Chondrocyte (in vitro differentiated cells): Measurements from ENCODE around the gene UMODL1. TPM values are rescaled to one million over a fixed set of nuclear protein-coding genes. Genes with fewer than 3 reads are reported as not detected.

Source experiments
- DNase-seq: peaks from one replicate; pipeline ENCODE4 v3.0.0; 2021; ENCODE audit warnings: mixed read lengths, low spot score
- H3K27ac Mint-ChIP-seq: one replicate; pipeline ENCODE4 v1.8.0; 2021; ENCODE audit warnings: mild to moderate bottlenecking, moderate library complexity, mixed read lengths; ENCODE audit not compliant: unreplicated experiment
- H3K27me3 Mint-ChIP-seq: 2 replicates; pipeline ENCODE4 v1.8.0; 2021; ENCODE audit warnings: low read depth, mixed read lengths
- H3K36me3 Mint-ChIP-seq: 2 replicates; pipeline ENCODE4 v1.8.0; 2021; ENCODE audit warnings: low read depth, mixed read lengths
- H3K4me1 Mint-ChIP-seq: 2 replicates; pipeline ENCODE4 v1.8.0; 2021; ENCODE audit warnings: low read depth, mild to moderate bottlenecking, mixed read lengths
- H3K4me3 Mint-ChIP-seq: one replicate; pipeline ENCODE4 v1.8.0; 2021; ENCODE audit warnings: mild to moderate bottlenecking, moderate library complexity, mixed read lengths; ENCODE audit not compliant: unreplicated experiment
- H3K9me3 Mint-ChIP-seq: 2 replicates; pipeline ENCODE4 v1.8.0; 2021; ENCODE audit warnings: low read depth, mixed read lengths
- total RNA-seq: library from RNA; stranded (reverse); gene quantifications from 3 replicates; pipeline ENCODE4 v1.2.1, GENCODE V29; 2021
- TF ChIP-seq, protein P1 (sequence below): fragments of 200-600 bp; sonication (generic); IDR thresholded peaks from 2 replicates; pipeline ENCODE4 v1.5.0; 2021; ENCODE audit warnings: antibody characterized with exemption, mild to moderate bottlenecking, moderate library complexity

Gene UMODL1
- total RNA-seq, 1 donor from 2014 or later: not detected

DNA sequence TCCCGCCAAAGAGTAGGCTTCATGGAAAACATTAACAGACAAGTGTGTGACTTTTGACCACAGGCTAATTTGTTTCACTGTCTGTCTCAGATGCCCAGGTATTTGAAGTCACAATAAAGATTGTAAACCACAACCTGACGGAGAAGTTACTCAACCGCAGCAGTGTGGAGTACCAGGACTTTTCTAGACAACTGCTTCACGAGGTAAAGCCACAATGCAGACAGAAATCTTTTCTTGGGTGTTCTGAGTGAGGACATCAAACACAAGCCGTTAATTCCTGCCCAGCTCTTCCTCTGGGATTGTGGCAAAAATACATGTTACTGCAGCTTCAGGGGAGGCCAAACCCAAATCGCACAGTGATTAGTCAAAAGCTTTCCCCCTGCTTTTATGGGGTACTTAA lies 31.0 kb downstream of the UMODL1 start:
- Mint-ChIP-seq H3K4me3 (no peak overlapping the region), H3K36me3 (no peaks in the 10 kb centered on the region), H3K27ac (no peak overlapping the region), H3K9me3 (no peaks in the 10 kb centered on the region), H3K4me1 (peaks cover 32% of the 10 kb centered on the region), H3K27me3 (no peaks in the 10 kb centered on the region)
- TF ChIP-seq, protein P1, sequence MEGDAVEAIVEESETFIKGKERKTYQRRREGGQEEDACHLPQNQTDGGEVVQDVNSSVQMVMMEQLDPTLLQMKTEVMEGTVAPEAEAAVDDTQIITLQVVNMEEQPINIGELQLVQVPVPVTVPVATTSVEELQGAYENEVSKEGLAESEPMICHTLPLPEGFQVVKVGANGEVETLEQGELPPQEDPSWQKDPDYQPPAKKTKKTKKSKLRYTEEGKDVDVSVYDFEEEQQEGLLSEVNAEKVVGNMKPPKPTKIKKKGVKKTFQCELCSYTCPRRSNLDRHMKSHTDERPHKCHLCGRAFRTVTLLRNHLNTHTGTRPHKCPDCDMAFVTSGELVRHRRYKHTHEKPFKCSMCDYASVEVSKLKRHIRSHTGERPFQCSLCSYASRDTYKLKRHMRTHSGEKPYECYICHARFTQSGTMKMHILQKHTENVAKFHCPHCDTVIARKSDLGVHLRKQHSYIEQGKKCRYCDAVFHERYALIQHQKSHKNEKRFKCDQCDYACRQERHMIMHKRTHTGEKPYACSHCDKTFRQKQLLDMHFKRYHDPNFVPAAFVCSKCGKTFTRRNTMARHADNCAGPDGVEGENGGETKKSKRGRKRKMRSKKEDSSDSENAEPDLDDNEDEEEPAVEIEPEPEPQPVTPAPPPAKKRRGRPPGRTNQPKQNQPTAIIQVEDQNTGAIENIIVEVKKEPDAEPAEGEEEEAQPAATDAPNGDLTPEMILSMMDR: no peak
- no peak for DNase-seq

DNA sequence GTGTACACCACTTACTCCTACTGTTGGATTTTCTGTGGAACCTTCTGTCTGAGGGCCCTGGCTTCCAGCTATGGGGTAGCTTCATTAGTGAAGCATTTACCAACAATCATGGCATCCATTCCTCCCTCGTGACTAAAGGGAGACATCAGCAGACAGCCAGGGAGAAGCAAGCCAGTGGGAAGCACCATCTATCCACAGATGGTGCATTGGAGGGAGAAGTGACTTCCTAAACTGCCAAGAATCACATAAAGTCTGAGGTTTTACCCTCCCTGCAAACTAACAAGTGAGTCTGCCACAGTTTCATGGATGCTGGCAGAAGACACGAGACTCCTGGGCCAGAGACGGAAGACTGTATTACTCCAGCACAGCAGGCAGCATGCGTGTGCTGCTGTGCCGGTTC lies 31.4 kb downstream of the UMODL1 start:
- Mint-ChIP-seq H3K4me3 (no peak overlapping the region), H3K27me3 (no peaks in the 10 kb centered on the region), H3K27ac (no peak overlapping the region), H3K9me3 (no peaks in the 10 kb centered on the region), H3K4me1 (peaks cover 27% of the 10 kb centered on the region), H3K36me3 (no peaks in the 10 kb centered on the region)
- DNase-seq: no peak
- TF ChIP-seq, protein P1: no peak

DNA sequence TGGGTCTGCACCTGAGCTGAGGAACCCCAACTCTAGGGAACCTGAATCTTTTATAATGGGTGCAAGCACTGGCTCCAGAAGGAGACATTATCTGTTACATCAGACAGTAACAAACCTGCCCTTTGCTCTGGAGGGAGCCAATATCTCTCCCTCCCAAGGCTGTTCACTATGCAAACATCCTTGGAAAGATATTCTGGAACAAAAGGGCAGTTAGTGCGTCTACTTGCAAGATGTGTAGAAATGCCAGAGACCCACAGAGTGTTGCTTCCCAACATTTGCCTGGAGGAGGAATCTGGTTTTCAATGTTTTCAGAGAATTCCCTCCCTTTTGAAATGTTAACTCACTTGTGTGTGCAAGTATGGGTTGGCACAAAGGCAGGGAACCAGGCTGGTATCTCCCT lies 31.9 kb downstream of the UMODL1 start:
- Mint-ChIP-seq H3K9me3 (no peaks in the 10 kb centered on the region), H3K36me3 (no peaks in the 10 kb centered on the region), H3K27me3 (no peaks in the 10 kb centered on the region), H3K4me1 (peaks cover 26% of the 10 kb centered on the region), H3K27ac (no peak overlapping the region), H3K4me3 (no peak overlapping the region)
- no peak for DNase-seq
- TF ChIP-seq, protein P1: no peak

DNA sequence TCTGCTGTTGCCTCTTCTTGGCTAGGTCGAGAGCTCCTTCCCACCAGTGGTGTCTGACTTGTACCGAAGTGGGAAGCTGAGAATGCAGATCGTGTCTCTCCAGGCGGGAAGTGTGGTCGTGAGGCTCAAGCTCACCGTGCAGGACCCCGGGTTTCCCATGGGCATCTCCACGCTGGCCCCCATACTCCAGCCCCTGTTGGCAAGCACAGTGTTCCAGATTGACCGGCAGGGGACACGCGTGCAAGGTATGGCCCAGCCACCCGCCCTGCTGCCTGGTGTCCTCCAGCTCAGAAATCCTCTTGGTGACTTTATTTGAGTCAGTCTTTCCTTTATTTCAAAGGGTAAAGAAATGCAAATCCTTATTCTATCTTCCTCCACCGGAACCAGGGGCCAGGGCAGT lies 32.7 kb downstream of the UMODL1 start:
- Mint-ChIP-seq H3K4me3 (no peak overlapping the region), H3K27ac (no peak overlapping the region), H3K4me1 (peaks cover 19% of the 10 kb centered on the region), H3K36me3 (no peaks in the 10 kb centered on the region), H3K27me3 (no peaks in the 10 kb centered on the region), H3K9me3 (no peaks in the 10 kb centered on the region)
- TF ChIP-seq, protein P1: no peak
- peak; percentile 74 for DNase-seq

DNA sequence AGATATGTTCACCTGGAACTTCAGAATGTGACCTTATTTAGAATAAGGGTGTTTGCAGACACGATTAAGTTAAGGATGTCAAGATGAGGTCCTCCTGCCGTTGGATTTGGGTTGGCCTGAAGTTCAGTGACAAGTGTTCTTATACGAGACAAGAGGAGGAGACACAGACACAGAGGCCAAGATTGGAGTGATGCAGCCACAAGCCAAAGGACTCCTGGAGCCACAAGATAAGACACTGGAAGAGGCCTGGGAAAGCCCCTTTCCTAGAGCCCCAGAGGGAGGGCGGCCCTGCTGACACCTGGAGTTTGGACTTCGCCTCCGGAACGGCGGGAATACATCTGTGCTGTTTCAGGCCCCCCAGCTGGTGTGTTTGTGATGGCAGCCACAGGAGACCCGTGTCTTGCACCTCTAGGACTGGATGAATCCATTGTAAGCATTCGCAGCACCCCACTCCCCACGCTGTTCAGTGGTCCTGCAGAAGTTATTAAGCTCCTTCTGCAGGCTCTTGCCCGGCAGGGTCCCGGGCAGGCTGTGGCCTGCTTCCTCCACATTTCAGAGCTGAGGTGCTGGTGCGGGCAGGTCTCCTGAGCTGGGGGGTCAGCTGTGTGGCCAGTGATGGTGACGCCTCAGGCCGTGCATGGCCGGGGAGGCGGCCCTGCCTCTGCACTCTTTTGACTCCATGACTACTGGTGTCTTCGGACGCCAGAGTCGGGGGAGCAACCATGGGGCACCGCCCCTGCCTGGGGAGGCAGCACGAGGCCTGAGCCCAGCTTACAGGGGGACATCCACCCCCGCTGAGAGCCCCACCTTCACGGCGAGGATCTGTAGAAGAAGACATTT lies 34.6 kb downstream of the UMODL1 start:
- no peak overlapping the region for H3K27ac Mint-ChIP-seq
- H3K27me3 Mint-ChIP-seq: no peaks in the 10 kb centered on the region
- H3K4me3 Mint-ChIP-seq: no peak overlapping the region
- no peaks in the 10 kb centered on the region for H3K9me3 Mint-ChIP-seq
- TF ChIP-seq, protein P1: no peak
- no peaks in the 10 kb centered on the region for H3K36me3 Mint-ChIP-seq
- peaks cover 16% of the 10 kb centered on the region for H3K4me1 Mint-ChIP-seq
- peak; percentile 73 for DNase-seq
